Activated naive CD4-positive, alpha-beta T cell treated with anti-CD3 and anti-CD28 coated beads, Interleukin-2, amount 50 U/mL, for 24 hours (primary cell): ENCODE data around the gene ASTN1.

Source experiments
- H3K27ac Mint-ChIP-seq: one replicate; pipeline ENCODE4 v1.8.0; 2021; ENCODE audit warnings: mild to moderate bottlenecking, mixed read lengths
- H3K27me3 Mint-ChIP-seq: one replicate; pipeline ENCODE4 v1.8.0; 2021; ENCODE audit warnings: mixed read lengths
- H3K36me3 Mint-ChIP-seq: one replicate; pipeline ENCODE4 v1.8.0; 2021; ENCODE audit warnings: mixed read lengths
- H3K4me1 Mint-ChIP-seq: one replicate; pipeline ENCODE4 v1.8.0; 2021; ENCODE audit warnings: mixed read lengths
- H3K4me3 Mint-ChIP-seq: one replicate; pipeline ENCODE4 v1.8.0; 2021; ENCODE audit warnings: mild to moderate bottlenecking, mixed read lengths
- H3K9me3 Mint-ChIP-seq: one replicate; pipeline ENCODE4 v1.8.0; 2021; ENCODE audit warnings: mixed read lengths

Gene ASTN1

DNA sequence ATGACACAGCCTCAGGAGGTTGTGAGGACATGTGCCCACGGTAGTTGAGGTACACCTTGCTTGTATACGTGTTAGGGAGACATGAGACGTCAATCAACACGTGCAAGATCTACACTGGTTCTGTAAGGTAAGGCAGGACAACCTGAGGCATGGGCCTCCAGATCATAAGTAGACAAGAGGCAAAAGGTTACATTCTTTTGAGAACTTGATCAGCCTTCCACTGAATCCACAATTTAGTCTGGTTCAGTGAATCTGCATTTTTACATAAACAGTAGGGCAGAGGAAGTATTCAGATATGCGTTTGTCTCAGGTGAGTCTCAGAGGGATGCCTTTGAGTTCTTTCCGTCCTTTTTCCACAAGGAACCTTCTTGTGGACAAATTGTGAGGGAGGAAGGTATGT, 348.9 kb downstream of the ASTN1 start:
- Mint-ChIP-seq H3K4me1 (no peaks in the 10 kb centered on the region), H3K27me3 (no peaks in the 10 kb centered on the region), H3K4me3 (no peak overlapping the region), H3K36me3 (no peaks in the 10 kb centered on the region), H3K27ac (no peak overlapping the region), H3K9me3 (no peaks in the 10 kb centered on the region)

DNA sequence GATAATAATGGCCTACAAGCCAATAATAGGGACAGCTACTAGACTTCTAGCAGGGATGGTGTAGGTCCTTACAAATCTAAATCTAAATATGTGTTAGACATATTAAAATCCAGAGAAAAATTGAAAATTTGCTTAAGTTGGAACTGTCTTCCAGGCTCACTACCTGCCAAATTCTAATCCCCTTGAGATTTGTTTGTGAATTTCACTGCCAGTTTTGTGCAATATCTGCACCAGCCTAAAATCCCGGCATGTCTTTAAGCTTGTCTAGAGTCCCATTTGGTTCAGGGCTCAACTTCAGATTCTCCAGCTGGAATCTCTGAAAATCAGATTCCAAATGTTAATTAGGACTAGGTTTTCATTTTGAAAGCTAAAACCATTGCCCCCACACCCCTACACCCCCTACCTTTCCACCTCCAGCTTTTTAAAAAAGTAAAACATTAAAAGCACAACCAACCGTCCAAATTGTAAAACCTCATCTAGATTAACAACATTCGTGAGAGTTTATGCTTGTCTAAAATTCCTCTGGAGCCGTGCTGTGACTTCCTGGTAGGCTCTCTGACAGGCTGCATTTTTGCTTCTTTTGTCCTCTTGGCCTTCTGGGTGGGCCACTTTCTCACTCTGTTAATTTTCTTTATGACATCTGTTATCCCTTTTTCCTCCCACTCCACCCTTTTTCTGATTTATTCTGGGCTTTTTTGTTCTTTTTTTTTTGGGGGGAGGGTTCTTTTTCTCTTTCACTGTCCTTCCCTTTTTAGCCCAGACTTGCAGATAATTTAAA, 352.8 kb downstream of the ASTN1 start:
- no peaks in the 10 kb centered on the region for H3K36me3 Mint-ChIP-seq
- no peak overlapping the region for H3K27ac Mint-ChIP-seq
- no peaks in the 10 kb centered on the region for H3K9me3 Mint-ChIP-seq
- H3K27me3 Mint-ChIP-seq, result no peaks in the 10 kb centered on the region
- H3K4me3 Mint-ChIP-seq, result no peak overlapping the region
- H3K4me1 Mint-ChIP-seq, result no peaks in the 10 kb centered on the region

DNA sequence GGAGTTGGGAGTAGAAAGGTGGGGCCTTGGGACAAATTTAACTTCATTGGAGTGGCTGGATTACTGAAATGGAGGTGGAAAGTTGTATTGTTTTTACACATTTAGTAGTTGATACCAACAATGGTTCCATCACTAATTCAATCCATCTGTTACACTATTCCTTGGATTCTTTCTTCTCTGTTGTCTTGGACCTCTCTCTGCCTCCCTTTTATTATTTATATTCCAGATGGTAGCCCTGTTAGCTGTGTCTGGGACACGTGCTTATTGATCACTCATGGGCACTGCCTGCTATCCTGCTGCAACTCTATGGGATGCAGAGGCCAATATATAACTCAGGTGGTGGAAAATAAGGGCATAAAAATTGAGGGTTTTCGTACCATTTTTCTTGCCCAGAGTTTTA, 355.2 kb downstream of the ASTN1 start:
- Mint-ChIP-seq H3K36me3 (no peaks in the 10 kb centered on the region), H3K4me1 (no peaks in the 10 kb centered on the region), H3K27ac (no peak overlapping the region), H3K27me3 (peaks cover 2% of the 10 kb centered on the region), H3K9me3 (no peaks in the 10 kb centered on the region), H3K4me3 (no peak overlapping the region)
